Stomach (tissue), 9 donors: ENCODE measurements around the gene ZNF683. TPM values are rescaled to one million over a fixed set of nuclear protein-coding genes. Genes with fewer than 3 reads are reported as not detected.

Experiments
- DNase-seq, 2 donors: peaks; one replicate each; pipeline versions ENCODE4 v3.0.0 to v3.0.0-alpha.2; 2013 to 2019
- H3K27ac ChIP-seq, 5 donors: fragments of 200-600 bp in 4 of 5; sonication (generic) in 4 of 5; one replicate each; pipeline ENCODE4 v1.5.1; 2013 to 2019; ENCODE audit warnings: mild to moderate bottlenecking in 1 of 5, moderate library complexity in 1 of 5
- H3K27me3 ChIP-seq, 3 donors: fragments of 200-600 bp; sonication (generic); one replicate each; pipeline ENCODE4 v1.5.1; 2017 to 2019; ENCODE audit warnings: mixed run types in 1 of 3
- H3K36me3 ChIP-seq, 4 donors: fragments of 200-600 bp; sonication (generic); 1 replicate in 3 of 4; 2 replicates in 1 of 4; pipeline ENCODE4 v1.5.1; 2016 to 2019
- H3K4me1 ChIP-seq, 4 donors: fragments of 200-600 bp; sonication (generic); one replicate each; pipeline ENCODE4 v1.5.1; 2016 to 2019
- H3K4me3 ChIP-seq, 4 donors: fragments of 200-600 bp; sonication (generic) in 3 of 4; one replicate each; pipeline ENCODE4 v1.5.1; 2016 to 2019; ENCODE audit warnings: mild to moderate bottlenecking in 1 of 4
- H3K9me3 ChIP-seq, 4 donors: fragments of 200-600 bp; sonication (generic); one replicate each; pipeline ENCODE4 v1.5.1; 2016 to 2019
- CTCF ChIP-seq, 7 experiments: fragments of 450-650 bp in 4 of 7; fragments of 200-600 bp in 3 of 7; sonication (generic) in 3 of 7; IDR thresholded peaks; one replicate each; pipeline ENCODE4 v1.5.1; 2016 to 2019; ENCODE audit warnings: antibody characterized with exemption in 7 of 7, control low read depth in 2 of 7, mild to moderate bottlenecking in 1 of 7
- EP300 ChIP-seq: sonication (generic); formaldehyde crosslinking; IDR thresholded peaks from one replicate; pipeline ENCODE4 v1.6.1; 2017; ENCODE audit warnings: antibody characterized with exemption
- POLR2A ChIP-seq, 4 donors: fragments of 450-650 bp; IDR thresholded peaks; one replicate each; pipeline ENCODE4 v1.6.1; 2016; ENCODE audit warnings: antibody characterized with exemption in 4 of 4, control low read depth in 2 of 4, mild to moderate bottlenecking in 1 of 4, moderate library complexity in 1 of 4
- POLR2AphosphoS5 ChIP-seq, 3 donors: sonication (generic); formaldehyde crosslinking; IDR thresholded peaks; one replicate each; pipeline ENCODE4 v1.6.1; 2016; ENCODE audit warnings: antibody characterized with exemption in 3 of 3
- WGBS, 5 donors: extraction: QIAGEN DNeasy Blood & Tissue Kit in 3 of 5; methylation state at CpG; one replicate each; pipeline versions ENCODE4 v1.1.5 to v1.1.7; 2013 to 2018; 5-methylcytosine and 5-hydroxymethylcytosine counted together
- intact Hi-C: fragments of 100-400 bp; cut with DNase I; formaldehyde crosslinking; loops from one replicate; pipeline ENCODE4 v1.15.1; 2023; ENCODE audit warnings: low total_unique reads
- polyA plus RNA-seq, 3 donors: library from polyadenylated mRNA; stranded (reverse); fragments of 200-250 nt; gene quantifications; one replicate each; pipeline ENCODE4 v1.2.3, GENCODE V29; 2013
- total RNA-seq, 5 donors: library from RNA; depleted of rRNA; stranded (reverse); fragments of >200 nt; gene quantifications; one replicate each; pipeline versions ENCODE4 v1.1.0 to v1.2.3, GENCODE V29; 2014 to 2016
- donor health status: healthy with polysubstance abuse.
- donor health status: Bipolar disorder and iron deficiency.
- donor health status: healthy.

ZNF683 gene
- total and polyA plus RNA-seq, 8 donors = 0.25 to 3.6 (median 0.90) TPM; not detected in 4

- DNase-seq = peak; percentile 94 to 97
- Histone ChIP-seq H3K36me3 (no peaks in the 10 kb centered on the region), H3K27me3 (peaks cover 0 to 14% (median 0%) of the 10 kb centered on the region in 3 donors), H3K27ac (no peak overlapping the region), H3K4me1 (peaks cover 0 to 25% (median 10%) of the 10 kb centered on the region in 4 donors), H3K9me3 (no peaks in the 10 kb centered on the region), H3K4me3 (no peak overlapping the region)
- 11 to 21% (median 15%) methylated on average over 11 to 16 of the region's 16 CpGs for WGBS, 5 donors
- intact Hi-C loops = loop anchor here (5.0 kb wide), 2 partner anchors 34 to 49 kb away; no protein-coding TSS in a partner anchor
- TF ChIP-seq CTCF (IDR thresholded peaks at IDR 0.05) = peak in 5 of 7 experiments; percentile 77 to 91 (median 90)
- peak in 1 of 3 donors; percentile 69 for TF ChIP-seq POLR2AphosphoS5 (IDR thresholded peaks at IDR 0.05)
- no peak for TF ChIP-seq POLR2A (IDR thresholded peaks at IDR 0.05)
- no peak for TF ChIP-seq EP300
Observed at GRCh38 chr1:26321315-26322041, 51.1 kb downstream of the ZNF683 start.

GRCh38 chr1:26320896-26321295 is 51.7 kb downstream of the ZNF683 start:
- intact Hi-C loops = loop anchor here (5.0 kb wide), 2 partner anchors 34 to 49 kb away; no protein-coding TSS in a partner anchor
- no peak for DNase-seq
- 49 to 78% (median 55%) methylated on average over 2 of the region's 2 CpGs for WGBS, 5 donors
- no peaks in the 10 kb centered on the region for H3K36me3 ChIP-seq
- peaks cover 0 to 25% (median 10%) of the 10 kb centered on the region in 4 donors for H3K4me1 ChIP-seq
- no peak overlapping the region for H3K27ac ChIP-seq
- no peaks in the 10 kb centered on the region for H3K9me3 ChIP-seq
- no peak for TF ChIP-seq EP300
- TF ChIP-seq POLR2A (IDR thresholded peaks at IDR 0.05) = no peak
- no peak for TF ChIP-seq CTCF (IDR thresholded peaks at IDR 0.05)
- TF ChIP-seq POLR2AphosphoS5 (IDR thresholded peaks at IDR 0.05) = no peak
- H3K27me3 ChIP-seq = peaks cover 0 to 14% (median 0%) of the 10 kb centered on the region in 3 donors
- H3K4me3 ChIP-seq = no peak overlapping the region

- Histone ChIP-seq H3K4me1 (peaks cover 0 to 35% (median 10%) of the 10 kb centered on the region in 4 donors), H3K36me3 (no peaks in the 10 kb centered on the region), H3K4me3 (peak overlapping the region; percentile 8 to 40 (median 30)), H3K27me3 (peaks cover 0 to 10% (median 0%) of the 10 kb centered on the region in 3 donors), H3K27ac (peak overlapping the region in 4 of 5 donors; percentile 44 to 73 (median 50)), H3K9me3 (no peaks in the 10 kb centered on the region)
- intact Hi-C loops = no loop called here
- TF ChIP-seq EP300 (no peak), POLR2AphosphoS5 (IDR thresholded peaks at IDR 0.05) (no peak), POLR2A (IDR thresholded peaks at IDR 0.05) (no peak), CTCF (IDR thresholded peaks at IDR 0.05) (no peak)
- WGBS, 5 donors = 76 to 84% (median 80%) methylated on average over 9 of the region's 9 CpGs
- no peak for DNase-seq
Observed at GRCh38 chr1:26318338-26319064, 54.0 kb downstream of the ZNF683 start.

- DNase-seq = peak; percentile 29 to 58
- Histone ChIP-seq H3K36me3 (no peaks in the 10 kb centered on the region), H3K27ac (peak within 1 kb of the TSS in 4 of 5 donors; percentile 44 to 73 (median 50)), H3K9me3 (no peaks in the 10 kb centered on the region), H3K27me3 (peaks cover 0 to 10% (median 0%) of the 10 kb centered on the region in 3 donors), H3K4me1 (peaks cover 0 to 35% (median 10%) of the 10 kb centered on the region in 4 donors), H3K4me3 (peak within 1 kb of the TSS; percentile 8 to 40 (median 30))
- intact Hi-C loops = no loop called here
- TF ChIP-seq CTCF (IDR thresholded peaks at IDR 0.05) = no peak
- peak in 1 of 3 donors; percentile 6 for TF ChIP-seq POLR2AphosphoS5 (IDR thresholded peaks at IDR 0.05)
- WGBS, 5 donors = 58 to 66% (median 65%) methylated on average over 12 of the region's 12 CpGs
Observed at GRCh38 chr1:26317612-26318337, 54.8 kb downstream of the ZNF683 start, which contains the start of gene CD52. TSS of gene CD52 (plus strand) at chr1:26317958. CDS start at chr1:26318018, 60 bp downstream.
